Measurements from ENCODE around the gene PLPP2. TPM values are rescaled to one million over a fixed set of nuclear protein-coding genes. Genes with fewer than 3 reads are reported as not detected.

Gene PLPP2
- total RNA-seq, 8 experiments from 2014 or later: 1.0 to 6.2 (median 2.6) TPM

GRCh38 chr19:282501-282900 is 8.7 kb downstream of the PLPP2 start:
- no peak overlapping the region for H3K27ac ChIP-seq
- WGBS, 10 experiments: 50% methylated on average over 1 to 2 of the region's 13 CpGs; no CpG with 5 or more reads in 8 of the 10 experiments
- H3K4me1 ChIP-seq (replicated peaks in 1 of 2): peaks cover 10 to 12% of the 10 kb centered on the region in 2 donors
- in situ Hi-C loops (cut with MboI; ENCODE audit: low pct_unique_long_range_greater_than_20kb in 2 of 9, low sequenced_read_pairs in 9 of 9, unreplicated experiment in 9 of 9): no loop called here
- no peak for ATAC-seq (replicated peaks in 6 of 8)
- no peak overlapping the region for H3K4me3 ChIP-seq

DNA sequence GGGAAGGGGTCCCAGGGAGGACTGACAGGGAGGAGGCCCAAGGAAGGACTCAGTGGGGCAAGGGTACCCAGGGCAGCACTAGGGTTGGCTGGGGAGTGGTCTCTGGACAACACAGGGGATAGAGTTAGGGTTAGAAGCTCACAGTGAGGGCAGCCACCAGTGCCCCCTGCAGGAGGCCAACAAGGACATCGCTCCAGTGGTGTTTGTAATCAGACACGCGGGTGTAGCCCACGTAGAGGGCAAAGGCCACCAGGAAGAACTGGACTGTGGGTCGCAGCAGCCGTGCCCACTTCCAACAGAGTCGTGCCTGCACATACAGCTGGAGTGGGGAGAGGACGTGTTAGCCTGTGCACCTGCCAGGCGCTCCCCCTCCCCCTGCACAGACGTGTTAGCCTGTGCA is 9.2 kb downstream of the PLPP2 start:
- WGBS, 10 experiments: no CpG with 5 or more reads among the region's 10 CpGs
- in situ Hi-C loops (cut with MboI; ENCODE audit: low pct_unique_long_range_greater_than_20kb in 2 of 9, low sequenced_read_pairs in 9 of 9, unreplicated experiment in 9 of 9): no loop called here
- ATAC-seq (replicated peaks in 6 of 8): peak in 1 of 8 experiments; percentile 24
- Histone ChIP-seq H3K4me1 (replicated peaks in 1 of 2) (peaks cover 10 to 12% of the 10 kb centered on the region in 2 donors), H3K4me3 (no peak overlapping the region), H3K27ac (no peak overlapping the region)

GRCh38 chr19:281156-281853 is 9.9 kb downstream of the PLPP2 start:
- H3K4me3 ChIP-seq: no peak overlapping the region
- WGBS, 10 experiments: 40 to 82% (median 74%) methylated on average over 2 to 6 of the region's 16 CpGs; no CpG with 5 or more reads in 6 of the 10 experiments
- ATAC-seq (replicated peaks in 6 of 8): peak in 5 of 8 experiments; percentile 17 to 60 (median 20)
- peak overlapping the region in 1 of 2 donors; percentile 57 for H3K27ac ChIP-seq
- peaks cover 10 to 12% of the 10 kb centered on the region in 2 donors for H3K4me1 ChIP-seq (replicated peaks in 1 of 2)
- in situ Hi-C loops (cut with MboI; ENCODE audit: low pct_unique_long_range_greater_than_20kb in 2 of 9, low sequenced_read_pairs in 9 of 9, unreplicated experiment in 9 of 9): no loop called here

DNA sequence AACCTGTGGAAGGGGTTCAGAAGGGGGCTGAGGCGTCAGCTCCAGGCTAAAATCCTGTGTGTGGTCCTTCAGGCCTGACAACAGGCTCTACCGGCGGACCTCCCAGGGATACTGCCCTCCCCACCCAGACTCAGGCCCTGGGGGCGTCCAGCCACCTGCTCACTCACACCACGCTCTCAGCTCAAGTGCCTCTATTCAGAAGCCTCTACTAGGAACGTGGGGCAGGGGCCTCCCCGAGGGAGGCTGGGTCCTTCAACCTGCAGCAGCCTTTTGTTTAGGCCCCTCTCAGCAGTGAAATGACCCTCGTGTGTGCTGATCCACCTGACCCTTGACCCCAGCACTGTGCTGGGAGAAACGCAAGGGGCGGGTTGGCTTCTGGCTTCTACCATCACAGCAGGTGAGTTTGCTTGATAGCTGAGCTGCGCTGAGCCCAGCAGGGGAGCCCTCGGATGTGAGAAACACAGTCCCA is 10.6 kb downstream of the PLPP2 start:
- Histone ChIP-seq H3K27ac (peak overlapping the region in 1 of 2 donors; percentile 32), H3K4me3 (no peak overlapping the region), H3K4me1 (replicated peaks in 1 of 2) (peaks cover 10 to 12% of the 10 kb centered on the region in 2 donors)
- in situ Hi-C loops (cut with MboI; ENCODE audit: low pct_unique_long_range_greater_than_20kb in 2 of 9, low sequenced_read_pairs in 9 of 9, unreplicated experiment in 9 of 9): no loop called here
- ATAC-seq (replicated peaks in 6 of 8): peak in 5 of 8 experiments; percentile 52 to 65 (median 60)
- WGBS, 10 experiments: 22 to 67% (median 36%) methylated on average over 1 to 5 of the region's 12 CpGs; no CpG with 5 or more reads in 3 of the 10 experiments

DNA sequence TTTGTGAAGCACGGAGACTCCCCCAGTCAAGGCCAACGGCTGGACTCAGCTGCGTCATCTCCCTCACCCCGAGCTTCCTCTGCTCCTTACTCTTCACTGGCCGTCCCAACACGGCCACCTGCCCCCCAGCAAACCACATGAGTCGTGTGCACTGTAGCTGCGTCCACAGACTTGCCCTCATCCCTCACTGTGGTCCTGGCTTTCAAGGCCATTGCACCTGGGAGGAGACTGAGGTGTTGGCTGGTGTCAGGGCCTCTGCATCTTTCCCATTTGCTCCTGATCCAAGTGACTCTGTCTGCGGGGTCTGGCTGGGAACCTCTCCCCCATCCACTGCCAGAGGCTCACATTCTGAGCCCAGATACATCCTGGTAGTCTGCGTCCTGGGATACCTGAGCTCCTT is 11.5 kb downstream of the PLPP2 start:
- 33 to 93% (median 60%) methylated on average over 1 to 6 of the region's 10 CpGs; no CpG with 5 or more reads in 5 of the 10 experiments for WGBS, 10 experiments
- in situ Hi-C loops (cut with MboI; ENCODE audit: low pct_unique_long_range_greater_than_20kb in 2 of 9, low sequenced_read_pairs in 9 of 9, unreplicated experiment in 9 of 9): no loop called here
- Histone ChIP-seq H3K4me1 (replicated peaks in 1 of 2) (peaks cover 10 to 12% of the 10 kb centered on the region in 2 donors), H3K4me3 (no peak overlapping the region), H3K27ac (no peak overlapping the region)
- no peak for ATAC-seq (replicated peaks in 6 of 8)

DNA sequence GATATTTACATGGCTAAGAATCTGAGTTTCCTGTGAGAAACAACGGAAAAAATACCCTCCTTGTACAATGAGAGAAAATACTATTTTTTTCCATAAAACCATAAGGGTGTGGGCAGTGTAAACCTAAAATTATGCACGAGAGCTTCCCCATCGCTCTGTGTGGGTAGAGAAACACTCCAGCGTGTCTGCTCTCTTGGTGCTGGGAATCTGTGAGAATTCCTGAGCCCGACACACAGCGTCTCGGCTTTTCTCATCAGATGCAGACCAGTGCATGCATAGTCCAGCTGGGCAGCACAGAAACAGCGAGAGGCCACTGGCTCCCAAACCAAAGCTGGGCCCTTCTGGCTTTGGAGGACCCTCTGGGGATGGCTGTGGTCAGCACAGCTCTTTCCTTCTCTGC is 12.0 kb downstream of the PLPP2 start:
- Histone ChIP-seq H3K4me3 (no peak overlapping the region), H3K27ac (no peak overlapping the region), H3K4me1 (replicated peaks in 1 of 2) (peaks cover 10 to 12% of the 10 kb centered on the region in 2 donors)
- no peak for ATAC-seq (replicated peaks in 6 of 8)
- WGBS, 10 experiments: 0 to 100% (median 71%) methylated on average over 1 to 7 of the region's 8 CpGs; no CpG with 5 or more reads in 1 of the 10 experiments
- in situ Hi-C loops (cut with MboI; ENCODE audit: low pct_unique_long_range_greater_than_20kb in 2 of 9, low sequenced_read_pairs in 9 of 9, unreplicated experiment in 9 of 9): no loop called here

DNA sequence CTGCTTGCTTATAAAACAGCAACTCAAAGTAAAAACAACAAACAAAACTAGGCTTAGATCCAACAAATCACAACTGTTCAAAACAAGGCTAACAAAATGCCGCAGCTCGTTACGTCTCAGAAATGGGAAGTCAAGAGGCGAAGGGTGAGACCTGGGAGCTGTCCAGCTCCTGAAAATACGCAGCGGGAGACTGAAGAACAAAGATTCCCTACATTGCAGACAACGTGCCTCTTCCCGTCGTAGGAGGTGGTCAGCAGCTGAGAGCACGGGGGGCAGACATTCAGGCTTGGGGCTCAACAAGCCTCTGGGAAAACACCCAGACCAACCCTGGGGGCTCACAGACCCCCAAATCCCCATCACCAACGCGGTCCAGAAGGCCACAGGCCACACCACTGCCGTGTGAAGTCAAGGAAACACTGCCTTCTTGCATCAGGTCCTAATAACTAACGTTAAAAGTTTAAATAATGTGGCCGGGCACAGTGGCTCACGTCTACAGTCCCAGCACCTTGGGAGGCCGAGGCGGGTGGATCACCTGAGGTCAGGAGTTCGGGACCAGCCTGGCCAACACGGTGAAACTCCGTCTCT is 13.5 kb downstream of the PLPP2 start:
- Histone ChIP-seq H3K4me3 (no peak overlapping the region), H3K4me1 (replicated peaks in 1 of 2) (peaks cover 10 to 12% of the 10 kb centered on the region in 2 donors), H3K27ac (no peak overlapping the region)
- peak in 1 of 8 experiments; percentile 65 for ATAC-seq (replicated peaks in 6 of 8)
- 3 to 37% (median 20%) methylated on average over 3 to 13 of the region's 21 CpGs; no CpG with 5 or more reads in 2 of the 10 experiments for WGBS, 10 experiments
- in situ Hi-C loops (cut with MboI; ENCODE audit: low pct_unique_long_range_greater_than_20kb in 2 of 9, low sequenced_read_pairs in 9 of 9, unreplicated experiment in 9 of 9): no loop called here

- H3K27ac ChIP-seq: no peak overlapping the region
- no peak for ATAC-seq (replicated peaks in 6 of 8)
- no peak overlapping the region for H3K4me3 ChIP-seq
- peaks cover 10 to 12% of the 10 kb centered on the region in 2 donors for H3K4me1 ChIP-seq (replicated peaks in 1 of 2)
- 0 to 100% (median 43%) methylated on average over 1 to 4 of the region's 7 CpGs; no CpG with 5 or more reads in 4 of the 10 experiments for WGBS, 10 experiments
- in situ Hi-C loops (cut with MboI; ENCODE audit: low pct_unique_long_range_greater_than_20kb in 2 of 9, low sequenced_read_pairs in 9 of 9, unreplicated experiment in 9 of 9): no loop called here
Observed at GRCh38 chr19:277131-277530, 14.1 kb downstream of the PLPP2 start.

GRCh38 chr19:275958-276646 is 15.1 kb downstream of the PLPP2 start:
- peaks cover 10 to 11% of the 10 kb centered on the region in 2 donors for H3K4me1 ChIP-seq (replicated peaks in 1 of 2)
- no peak for ATAC-seq (replicated peaks in 6 of 8)
- H3K4me3 ChIP-seq: no peak overlapping the region
- WGBS, 10 experiments: 55 to 89% (median 84%) methylated on average over 1 to 19 of the region's 19 CpGs; no CpG with 5 or more reads in 2 of the 10 experiments
- in situ Hi-C loops (cut with MboI; ENCODE audit: low pct_unique_long_range_greater_than_20kb in 2 of 9, low sequenced_read_pairs in 9 of 9, unreplicated experiment in 9 of 9): no loop called here
- no peak overlapping the region for H3K27ac ChIP-seq

GRCh38 chr19:275000-275399 is 16.2 kb downstream of the PLPP2 start:
- peaks cover 3 to 4% of the 10 kb centered on the region in 2 donors for H3K4me1 ChIP-seq (replicated peaks in 1 of 2)
- 25 to 100% (median 100%) methylated on average over 1 to 8 of the region's 9 CpGs; no CpG with 5 or more reads in 4 of the 10 experiments for WGBS, 10 experiments
- no peak overlapping the region for H3K4me3 ChIP-seq
- ATAC-seq (replicated peaks in 6 of 8): no peak
- in situ Hi-C loops (cut with MboI; ENCODE audit: low pct_unique_long_range_greater_than_20kb in 2 of 9, low sequenced_read_pairs in 9 of 9, unreplicated experiment in 9 of 9): no loop called here
- no peak overlapping the region for H3K27ac ChIP-seq

GRCh38 chr19:273393-273792 is 17.8 kb downstream of the PLPP2 start:
- in situ Hi-C loops (cut with MboI; ENCODE audit: low pct_unique_long_range_greater_than_20kb in 2 of 9, low sequenced_read_pairs in 9 of 9, unreplicated experiment in 9 of 9): no loop called here
- Histone ChIP-seq H3K27ac (no peak overlapping the region), H3K4me1 (replicated peaks in 1 of 2) (peaks cover 3 to 4% of the 10 kb centered on the region in 2 donors), H3K4me3 (no peak overlapping the region)
- no peak for ATAC-seq (replicated peaks in 6 of 8)
- 0 to 94% (median 67%) methylated on average over 1 to 5 of the region's 6 CpGs; no CpG with 5 or more reads in 3 of the 10 experiments for WGBS, 10 experiments

- ATAC-seq (replicated peaks in 6 of 8): no peak
- in situ Hi-C loops (cut with MboI; ENCODE audit: low pct_unique_long_range_greater_than_20kb in 2 of 9, low sequenced_read_pairs in 9 of 9, unreplicated experiment in 9 of 9): no loop called here
- H3K4me1 ChIP-seq (replicated peaks in 1 of 2): peaks cover 3 to 9% of the 10 kb centered on the region in 2 donors
- no peak overlapping the region for H3K27ac ChIP-seq
- WGBS, 10 experiments: 28 to 94% (median 76%) methylated on average over 1 to 6 of the region's 6 CpGs; no CpG with 5 or more reads in 1 of the 10 experiments
- no peak overlapping the region for H3K4me3 ChIP-seq
Observed at GRCh38 chr19:271856-272255, 19.3 kb downstream of the PLPP2 start.

All from motor neuron (in vitro differentiated cells).